Measurements from ENCODE around the gene FRYL. TPM values are rescaled to one million over a fixed set of nuclear protein-coding genes. Genes with fewer than 3 reads are reported as not detected.

The FRYL gene
- total and polyA plus RNA-seq, 2 of the 13 experiments (the other 11 are each of a cell fraction or from before 2014, with no cell fraction given), result 9.7 to 19.6 TPM

DNA sequence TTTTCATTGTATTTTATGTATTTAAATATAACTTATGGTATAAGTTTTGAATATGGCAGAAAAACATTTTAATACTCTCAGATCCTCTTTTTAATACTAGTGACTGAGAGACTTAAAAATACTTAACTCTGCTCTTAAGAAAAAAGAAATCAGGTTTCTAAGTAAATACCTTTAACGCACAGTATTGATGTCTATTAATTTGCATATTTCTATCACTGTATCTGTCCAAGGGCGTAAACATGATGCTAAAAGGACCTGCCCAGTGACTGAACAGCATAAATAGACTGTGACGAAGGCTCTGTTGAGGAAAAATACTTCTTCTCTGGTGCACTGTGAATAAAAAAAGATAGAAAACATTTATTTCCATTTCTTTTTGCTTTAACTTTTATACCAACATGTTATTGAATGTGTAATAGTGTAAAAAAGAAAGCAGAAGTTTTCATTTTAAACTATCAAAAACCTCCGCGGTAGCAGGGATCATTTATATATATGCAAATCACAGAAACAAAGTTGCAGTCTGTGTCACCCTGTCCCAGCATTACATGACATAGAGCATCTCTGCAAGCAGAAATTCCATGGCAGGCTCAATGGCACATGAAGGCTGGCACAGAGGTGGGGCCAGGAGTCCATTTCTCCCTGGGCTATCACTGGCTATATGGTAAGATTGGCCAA, 214.6 kb downstream of the FRYL start:
- Histone ChIP-seq H3K79me2 (ENCODE audit: insufficient read depth, low read length) (no peaks in the 10 kb centered on the region), H3K9ac (ENCODE audit: insufficient read depth, low read depth, low read length) (no peak overlapping the region), H3K9me3 (ENCODE audit: low read length) (no peaks in the 10 kb centered on the region), H2AFZ (ENCODE audit: low read length) (no peak overlapping the region), H3K27ac (ENCODE audit: extremely low read length, insufficient read depth, low read length) (no peak overlapping the region), H3K4me1 (ENCODE audit: insufficient read depth, low read length) (no peaks in the 10 kb centered on the region), H3K4me3 (replicated peaks in 1 of 3; ENCODE audit: insufficient read depth in 1 of 3, low read depth in 2 of 3, low read length in 3 of 3) (no peak overlapping the region), H4K20me1 (ENCODE audit: insufficient read depth, low read length) (no peaks in the 10 kb centered on the region), H3K27me3 (ENCODE audit: control insufficient read depth in 1 of 2, insufficient read depth in 2 of 2, low read length in 2 of 2) (no peaks in the 10 kb centered on the region), H3K4me2 (ENCODE audit: low read depth, low read length) (no peak overlapping the region), H3K36me3 (replicated peaks in 1 of 2; ENCODE audit: control insufficient read depth in 1 of 2, insufficient read depth in 2 of 2, low read length in 2 of 2) (peaks cover 0 to 21% of the 10 kb centered on the region in 2 experiments; a peak in 4 of 5 replicates)
- TF ChIP-seq ZNF232 (CRISPR knock-in tag; IDR thresholded peaks at IDR 0.05; ENCODE audit: borderline replicate concordance) (no peak), RARA (CRISPR knock-in tag; IDR thresholded peaks at IDR 0.05) (no peak), HNRNPLL (IDR thresholded peaks at IDR 0.05; ENCODE audit: low read depth, low read length, poor library complexity, severe bottlenecking) (no peak), NAIF1 (CRISPR knock-in tag; IDR thresholded peaks at IDR 0.05; ENCODE audit: borderline replicate concordance) (no peak), CHD4 (IDR thresholded peaks at IDR 0.05; ENCODE audit: borderline replicate concordance, low read length) (no peak), ZNF253 (CRISPR knock-in tag; IDR thresholded peaks at IDR 0.05; ENCODE audit: borderline replicate concordance) (no peak)
- TF ChIP-seq, protein P1, sequence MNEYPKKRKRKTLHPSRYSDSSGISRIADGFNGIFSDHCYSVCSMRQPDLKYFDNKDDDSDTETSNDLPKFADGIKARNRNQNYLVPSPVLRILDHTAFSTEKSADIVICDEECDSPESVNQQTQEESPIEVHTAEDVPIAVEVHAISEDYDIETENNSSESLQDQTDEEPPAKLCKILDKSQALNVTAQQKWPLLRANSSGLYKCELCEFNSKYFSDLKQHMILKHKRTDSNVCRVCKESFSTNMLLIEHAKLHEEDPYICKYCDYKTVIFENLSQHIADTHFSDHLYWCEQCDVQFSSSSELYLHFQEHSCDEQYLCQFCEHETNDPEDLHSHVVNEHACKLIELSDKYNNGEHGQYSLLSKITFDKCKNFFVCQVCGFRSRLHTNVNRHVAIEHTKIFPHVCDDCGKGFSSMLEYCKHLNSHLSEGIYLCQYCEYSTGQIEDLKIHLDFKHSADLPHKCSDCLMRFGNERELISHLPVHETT (CRISPR knock-in tag; conservative IDR thresholded peaks at IDR 0.05), result no peak
- FAIRE-seq (no peak), DNase-seq (ENCODE audit: low spot score) (no peak), ATAC-seq (no peak)
- POLR2A ChIA-PET, result no interaction called here
- CTCF ChIA-PET (ENCODE audit: low intra/inter-chr PET ratio, low total read pairs), result no interaction called here
- BruUV-seq (replicated peaks), result no TSS peak
- WGBS (ENCODE audit: low lambda C conversion rate), result 98% methylated on average over 5 of the region's 5 CpGs
- intact Hi-C loops (cut with micrococcal nuclease; ENCODE audit: unreplicated experiment) (no loop called here), in situ Hi-C loops (cut with HindIII; ENCODE audit: extremely low pct_ligation_motif_present, low pct_unique_long_range_greater_than_20kb) (no loop called here)

DNA sequence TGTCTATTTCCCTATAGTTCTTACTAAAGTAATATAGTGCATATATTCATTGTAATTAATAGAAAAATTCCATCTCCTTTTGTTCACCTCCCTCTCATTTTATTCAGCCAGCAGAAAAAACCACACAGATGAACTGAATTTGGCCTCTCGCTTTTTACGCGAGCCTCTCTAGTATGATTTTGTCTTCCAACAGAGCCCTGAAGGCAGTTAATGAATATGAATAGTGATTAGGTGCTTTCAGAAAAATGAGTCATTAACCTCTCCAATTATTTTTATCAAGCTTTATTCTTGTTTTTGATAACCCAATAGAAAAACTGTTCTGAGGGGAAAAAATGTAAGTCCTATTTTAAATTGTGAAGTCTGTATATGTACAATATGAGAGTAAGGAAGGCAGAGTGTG, 215.9 kb downstream of the FRYL start:
- Histone ChIP-seq H3K79me2 (ENCODE audit: insufficient read depth, low read length) (no peaks in the 10 kb centered on the region), H3K36me3 (replicated peaks in 1 of 2; ENCODE audit: control insufficient read depth in 1 of 2, insufficient read depth in 2 of 2, low read length in 2 of 2) (peaks cover 0 to 13% of the 10 kb centered on the region in 2 experiments; a peak in 4 of 5 replicates), H3K4me3 (replicated peaks in 1 of 3; ENCODE audit: insufficient read depth in 1 of 3, low read depth in 2 of 3, low read length in 3 of 3) (no peak overlapping the region), H3K27ac (ENCODE audit: extremely low read length, insufficient read depth, low read length) (no peak overlapping the region), H3K4me2 (ENCODE audit: low read depth, low read length) (no peak overlapping the region), H2AFZ (ENCODE audit: low read length) (no peak overlapping the region), H4K20me1 (ENCODE audit: insufficient read depth, low read length) (no peaks in the 10 kb centered on the region), H3K9me3 (ENCODE audit: low read length) (no peaks in the 10 kb centered on the region), H3K27me3 (ENCODE audit: control insufficient read depth in 1 of 2, insufficient read depth in 2 of 2, low read length in 2 of 2) (no peaks in the 10 kb centered on the region), H3K4me1 (ENCODE audit: insufficient read depth, low read length) (no peaks in the 10 kb centered on the region), H3K9ac (ENCODE audit: insufficient read depth, low read depth, low read length) (no peak overlapping the region)
- DNase-seq (ENCODE audit: low spot score), result no peak
- in situ Hi-C loops (cut with HindIII; ENCODE audit: extremely low pct_ligation_motif_present, low pct_unique_long_range_greater_than_20kb) (no loop called here), intact Hi-C loops (cut with micrococcal nuclease; ENCODE audit: unreplicated experiment) (no loop called here)
- BruUV-seq (replicated peaks), result no TSS peak
- CTCF ChIA-PET (ENCODE audit: low intra/inter-chr PET ratio, low total read pairs), result no interaction called here
- no peak for TF ChIP-seq CBX2 (IDR thresholded peaks at IDR 0.05; ENCODE audit: low read depth, low read length)
- no peak for TF ChIP-seq CBX2 (CRISPR knock-in tag; IDR thresholded peaks at IDR 0.05; ENCODE audit: low read depth)
- TF ChIP-seq ZNF510 (CRISPR knock-in tag; IDR thresholded peaks at IDR 0.05; ENCODE audit: low read depth), result no peak
- no peak for TF ChIP-seq ZSCAN22 (CRISPR knock-in tag; IDR thresholded peaks at IDR 0.05)
- TF ChIP-seq ZKSCAN5 (CRISPR knock-in tag; IDR thresholded peaks at IDR 0.05), result no peak
- TF ChIP-seq SATB2 (CRISPR knock-in tag; IDR thresholded peaks at IDR 0.05), result no peak
- TF ChIP-seq ZSCAN31 (CRISPR knock-in tag; IDR thresholded peaks at IDR 0.05; ENCODE audit: low read depth), result no peak
- TF ChIP-seq ZKSCAN8 (CRISPR knock-in tag; IDR thresholded peaks at IDR 0.05; ENCODE audit: borderline replicate concordance), result no peak
- POLR2A ChIA-PET, result no interaction called here
- whole genome bisulfite sequencing (ENCODE audit: low lambda C conversion rate), result 99% methylated on average over 3 of the region's 3 CpGs
- ATAC-seq, result no peak
- FAIRE-seq, result no peak

Measured in HepG2 (cell line).